Neural crest cell (in vitro differentiated cells): ENCODE results near the gene MKX. TPM values are rescaled to one million over a fixed set of nuclear protein-coding genes. Genes with fewer than 3 reads are reported as not detected.

ENCODE experiments used
- DNase-seq: peaks from one replicate; pipeline ENCODE4 v3.0.0; 2021; ENCODE audit warnings: low read depth, mixed read lengths, low spot score
- H3K27ac Mint-ChIP-seq: one replicate; pipeline ENCODE4 v1.8.0; 2021; ENCODE audit warnings: mild to moderate bottlenecking, mixed read lengths; ENCODE audit not compliant: unreplicated experiment
- H3K27me3 Mint-ChIP-seq: 2 replicates; pipeline ENCODE4 v1.8.0; 2021; ENCODE audit warnings: low read depth, mild to moderate bottlenecking, mixed read lengths
- H3K36me3 Mint-ChIP-seq: 2 replicates; pipeline ENCODE4 v1.8.0; 2021; ENCODE audit warnings: low read depth, mild to moderate bottlenecking, mixed read lengths
- H3K4me1 Mint-ChIP-seq: 2 replicates; pipeline ENCODE4 v1.8.0; 2021; ENCODE audit warnings: mixed read lengths
- H3K4me3 Mint-ChIP-seq: one replicate; pipeline ENCODE4 v1.8.0; 2021; ENCODE audit warnings: mild to moderate bottlenecking, mixed read lengths
- H3K9me3 Mint-ChIP-seq: 2 replicates; pipeline ENCODE4 v1.8.0; 2021; ENCODE audit warnings: mixed read lengths
- total RNA-seq: library from RNA; stranded (reverse); gene quantifications from 2 replicates; pipeline ENCODE4 v1.2.1, GENCODE V29; 2021
- TF ChIP-seq, protein P1 (sequence below): fragments of 200-600 bp; sonication (generic); conservative IDR thresholded peaks from 2 replicates; pipeline ENCODE4 v1.5.0; 2021; ENCODE audit warnings: antibody characterized with exemption, mild to moderate bottlenecking

The MKX gene
- total RNA-seq, 1 donor from 2014 or later, result not detected

DNA sequence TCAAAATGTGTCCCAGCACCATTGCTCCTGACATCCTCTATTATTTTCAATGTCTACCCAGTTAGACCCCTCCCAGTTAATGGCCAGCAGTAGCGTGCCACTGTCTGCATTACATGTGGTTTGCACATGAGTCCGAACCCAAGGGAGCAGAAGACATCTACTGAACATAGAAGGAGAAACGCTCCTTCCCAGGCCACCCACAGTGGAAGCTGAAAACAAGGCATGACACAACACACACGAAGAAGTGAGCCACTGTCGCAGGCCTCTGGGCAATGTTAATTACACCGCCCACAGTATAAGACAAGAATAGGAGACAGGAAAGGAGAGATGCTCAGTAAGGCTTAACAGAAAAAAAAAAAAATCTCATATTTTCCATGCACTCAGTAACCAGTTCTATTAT is 50.5 kb downstream of the MKX start:
- Mint-ChIP-seq H3K27ac (no peak overlapping the region), H3K36me3 (no peaks in the 10 kb centered on the region), H3K4me3 (no peak overlapping the region), H3K27me3 (no peaks in the 10 kb centered on the region), H3K9me3 (peaks cover 3% of the 10 kb centered on the region), H3K4me1 (peaks cover 5% of the 10 kb centered on the region)
- TF ChIP-seq, protein P1, sequence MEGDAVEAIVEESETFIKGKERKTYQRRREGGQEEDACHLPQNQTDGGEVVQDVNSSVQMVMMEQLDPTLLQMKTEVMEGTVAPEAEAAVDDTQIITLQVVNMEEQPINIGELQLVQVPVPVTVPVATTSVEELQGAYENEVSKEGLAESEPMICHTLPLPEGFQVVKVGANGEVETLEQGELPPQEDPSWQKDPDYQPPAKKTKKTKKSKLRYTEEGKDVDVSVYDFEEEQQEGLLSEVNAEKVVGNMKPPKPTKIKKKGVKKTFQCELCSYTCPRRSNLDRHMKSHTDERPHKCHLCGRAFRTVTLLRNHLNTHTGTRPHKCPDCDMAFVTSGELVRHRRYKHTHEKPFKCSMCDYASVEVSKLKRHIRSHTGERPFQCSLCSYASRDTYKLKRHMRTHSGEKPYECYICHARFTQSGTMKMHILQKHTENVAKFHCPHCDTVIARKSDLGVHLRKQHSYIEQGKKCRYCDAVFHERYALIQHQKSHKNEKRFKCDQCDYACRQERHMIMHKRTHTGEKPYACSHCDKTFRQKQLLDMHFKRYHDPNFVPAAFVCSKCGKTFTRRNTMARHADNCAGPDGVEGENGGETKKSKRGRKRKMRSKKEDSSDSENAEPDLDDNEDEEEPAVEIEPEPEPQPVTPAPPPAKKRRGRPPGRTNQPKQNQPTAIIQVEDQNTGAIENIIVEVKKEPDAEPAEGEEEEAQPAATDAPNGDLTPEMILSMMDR, result no peak
- DNase-seq, result no peak

DNA sequence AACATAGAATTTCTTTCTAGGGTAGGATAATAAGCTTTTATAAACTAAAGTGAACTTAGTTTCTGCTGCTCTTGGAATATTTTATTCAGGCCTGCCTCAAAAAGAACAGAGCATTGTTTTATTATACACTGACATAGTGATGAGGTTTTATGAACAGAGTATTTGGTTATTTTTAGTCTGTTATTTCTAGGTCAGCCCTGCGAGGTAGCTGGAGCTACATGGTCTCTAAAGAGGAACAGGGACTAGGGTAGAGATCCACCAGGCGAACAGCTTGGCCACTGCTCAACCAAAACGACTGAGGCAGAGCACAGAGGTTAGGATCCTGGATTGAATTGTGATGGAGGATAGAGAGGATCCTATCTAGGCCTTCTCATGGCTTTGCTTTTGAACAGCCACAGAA is 53.0 kb downstream of the MKX start:
- H3K4me1 Mint-ChIP-seq, result no peaks in the 10 kb centered on the region
- H3K36me3 Mint-ChIP-seq, result no peaks in the 10 kb centered on the region
- H3K4me3 Mint-ChIP-seq, result no peak overlapping the region
- H3K9me3 Mint-ChIP-seq, result peaks cover 3% of the 10 kb centered on the region
- TF ChIP-seq, protein P1, result no peak
- no peak overlapping the region for H3K27ac Mint-ChIP-seq
- DNase-seq, result no peak
- H3K27me3 Mint-ChIP-seq, result no peaks in the 10 kb centered on the region

DNA sequence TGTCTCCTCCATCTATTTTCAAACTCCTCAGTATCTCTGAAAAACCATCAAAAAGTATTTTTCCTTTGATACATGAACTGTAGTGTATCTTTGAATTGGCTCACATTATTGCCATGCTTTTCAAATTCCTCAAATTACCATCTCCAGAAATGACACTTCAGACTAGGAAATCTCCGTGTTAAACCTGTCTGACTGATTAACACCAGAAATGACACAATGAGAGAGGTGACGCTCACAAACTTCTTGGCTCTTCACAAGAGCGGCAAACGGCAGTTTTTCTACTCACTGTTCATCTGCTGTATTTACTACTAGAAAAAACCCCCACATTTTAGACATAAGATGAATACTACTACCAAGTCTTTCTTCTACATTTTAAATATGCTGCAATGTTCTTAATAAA is 56.6 kb downstream of the MKX start:
- Mint-ChIP-seq H3K27ac (no peak overlapping the region), H3K36me3 (no peaks in the 10 kb centered on the region), H3K9me3 (peaks cover 5% of the 10 kb centered on the region), H3K27me3 (no peaks in the 10 kb centered on the region), H3K4me3 (no peak overlapping the region), H3K4me1 (peaks cover 7% of the 10 kb centered on the region)
- TF ChIP-seq, protein P1, result no peak
- DNase-seq, result no peak

DNA sequence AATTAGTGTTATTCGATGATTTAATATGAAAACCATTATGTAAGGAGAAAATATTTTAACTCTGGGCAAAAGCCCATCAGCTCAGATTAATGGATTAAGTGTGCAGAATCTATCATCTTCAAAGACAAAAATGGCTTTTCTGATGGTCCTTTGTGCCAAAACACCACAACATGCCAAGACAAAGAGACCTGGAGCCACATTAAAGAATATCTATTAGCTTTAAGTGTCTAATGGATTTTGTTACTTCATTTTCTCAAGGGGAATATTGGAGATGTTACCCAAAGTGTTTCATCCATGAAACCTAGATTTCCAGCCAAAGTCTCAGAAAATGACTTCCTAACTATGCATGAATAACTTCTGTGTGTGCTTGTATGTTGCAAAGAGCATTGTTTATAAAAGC is 57.3 kb downstream of the MKX start:
- no peak overlapping the region for H3K4me3 Mint-ChIP-seq
- no peak overlapping the region for H3K27ac Mint-ChIP-seq
- peaks cover 5% of the 10 kb centered on the region for H3K9me3 Mint-ChIP-seq
- no peaks in the 10 kb centered on the region for H3K27me3 Mint-ChIP-seq
- no peak for DNase-seq
- TF ChIP-seq, protein P1, result no peak
- H3K4me1 Mint-ChIP-seq, result peaks cover 7% of the 10 kb centered on the region
- H3K36me3 Mint-ChIP-seq, result no peaks in the 10 kb centered on the region

DNA sequence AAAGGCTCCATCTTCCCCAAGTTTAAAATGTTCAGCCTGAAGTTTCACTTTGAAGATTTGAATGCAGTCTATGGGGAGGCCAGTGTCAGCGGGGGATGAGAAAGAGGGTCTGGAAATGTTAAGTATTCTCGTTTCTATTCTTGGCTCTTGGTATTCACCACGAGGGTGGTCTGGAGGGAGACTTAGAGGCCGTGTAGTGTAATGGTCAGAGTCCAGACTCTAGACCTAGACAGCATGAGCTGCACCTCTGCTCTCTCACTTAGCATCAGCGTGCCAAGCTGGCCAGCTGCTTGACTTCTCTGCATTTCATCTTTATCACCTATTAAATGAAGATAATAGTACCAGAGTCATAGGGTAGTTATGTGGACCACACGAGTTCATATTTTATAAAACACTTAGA is 57.9 kb downstream of the MKX start:
- Mint-ChIP-seq H3K9me3 (peaks cover 5% of the 10 kb centered on the region), H3K4me1 (peaks cover 7% of the 10 kb centered on the region), H3K27me3 (no peaks in the 10 kb centered on the region), H3K4me3 (no peak overlapping the region), H3K27ac (no peak overlapping the region), H3K36me3 (no peaks in the 10 kb centered on the region)
- DNase-seq, result no peak
- TF ChIP-seq, protein P1, result no peak

DNA sequence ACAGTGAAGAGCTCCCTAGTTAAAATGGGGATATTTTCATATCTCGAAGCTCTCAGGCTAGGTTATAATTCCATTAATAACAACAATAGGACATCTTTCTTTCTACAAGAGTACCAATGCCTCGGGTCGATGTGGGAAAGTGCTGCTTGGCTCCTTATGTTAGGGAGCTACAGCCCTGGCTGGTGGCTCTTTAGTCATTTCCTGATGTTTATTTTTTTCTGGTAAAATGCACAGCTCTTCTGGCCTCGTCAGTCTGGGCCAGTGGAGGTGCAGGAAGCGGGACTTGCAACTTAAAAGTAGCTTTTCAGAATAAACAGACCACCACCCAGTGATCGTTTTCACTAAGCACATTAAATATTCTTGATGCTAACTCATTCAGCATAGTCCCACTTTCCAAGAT is 58.3 kb downstream of the MKX start:
- H3K4me1 Mint-ChIP-seq, result peaks cover 7% of the 10 kb centered on the region
- TF ChIP-seq, protein P1, result no peak
- peaks cover 5% of the 10 kb centered on the region for H3K9me3 Mint-ChIP-seq
- H3K36me3 Mint-ChIP-seq, result no peaks in the 10 kb centered on the region
- H3K27ac Mint-ChIP-seq, result no peak overlapping the region
- H3K27me3 Mint-ChIP-seq, result no peaks in the 10 kb centered on the region
- DNase-seq, result no peak
- H3K4me3 Mint-ChIP-seq, result no peak overlapping the region
